Right atrium auricular region (tissue), 2 donors: ENCODE results near the gene CCDC13. TPM values are rescaled to one million over a fixed set of nuclear protein-coding genes. Genes with fewer than 3 reads are reported as not detected.
A peak's percentile ranks its signal among the peaks of the same experiment; 100 is the strongest.

Experiments
- DNase-seq: peaks from one replicate; pipeline ENCODE4 v3.0.0-alpha.2; 2019; ENCODE audit warnings: low spot score
- H3K27ac ChIP-seq, 2 donors: fragments of 200-600 bp; sonication (generic); 1 replicate in 1 of 2; 2 replicates in 1 of 2; pipeline ENCODE4 v1.5.1; 2016 to 2019
- H3K27me3 ChIP-seq, 2 donors: fragments of 200-600 bp; sonication (generic); one replicate each; pipeline versions ENCODE4 v1.5.1 to v1.6.0; 2017 to 2019
- H3K36me3 ChIP-seq: fragments of 200-600 bp; sonication (generic); one replicate; pipeline ENCODE4 v1.5.1; 2016
- H3K4me1 ChIP-seq, 2 donors: fragments of 200-600 bp; sonication (generic); one replicate each; pipeline versions ENCODE4 v1.5.1 to v1.6.0; 2017 to 2019
- H3K4me3 ChIP-seq, 2 donors: fragments of 200-600 bp; sonication (generic); 1 replicate in 1 of 2; 2 replicates in 1 of 2; pipeline ENCODE4 v1.5.1; 2017 to 2019; ENCODE audit warnings: mild to moderate bottlenecking in 1 of 2, moderate library complexity in 1 of 2
- H3K9me3 ChIP-seq, 2 donors: fragments of 200-600 bp; sonication (generic); one replicate each; pipeline ENCODE4 v1.5.1; 2019
- total RNA-seq, 2 donors: library from RNA; depleted of rRNA; stranded (reverse); fragments of >200 nt; gene quantifications; one replicate each; pipeline ENCODE4 v1.1.0, GENCODE V29; 2016
- TF ChIP-seq, protein P1 (sequence below), 2 donors: fragments of 200-600 bp; sonication (generic); IDR thresholded peaks; one replicate each; pipeline ENCODE4 v1.5.1; 2019; ENCODE audit warnings: antibody characterized with exemption in 2 of 2

Gene CCDC13
- total RNA-seq, 2 donors from 2014 or later: 0.35 TPM; not detected in 1

DNA sequence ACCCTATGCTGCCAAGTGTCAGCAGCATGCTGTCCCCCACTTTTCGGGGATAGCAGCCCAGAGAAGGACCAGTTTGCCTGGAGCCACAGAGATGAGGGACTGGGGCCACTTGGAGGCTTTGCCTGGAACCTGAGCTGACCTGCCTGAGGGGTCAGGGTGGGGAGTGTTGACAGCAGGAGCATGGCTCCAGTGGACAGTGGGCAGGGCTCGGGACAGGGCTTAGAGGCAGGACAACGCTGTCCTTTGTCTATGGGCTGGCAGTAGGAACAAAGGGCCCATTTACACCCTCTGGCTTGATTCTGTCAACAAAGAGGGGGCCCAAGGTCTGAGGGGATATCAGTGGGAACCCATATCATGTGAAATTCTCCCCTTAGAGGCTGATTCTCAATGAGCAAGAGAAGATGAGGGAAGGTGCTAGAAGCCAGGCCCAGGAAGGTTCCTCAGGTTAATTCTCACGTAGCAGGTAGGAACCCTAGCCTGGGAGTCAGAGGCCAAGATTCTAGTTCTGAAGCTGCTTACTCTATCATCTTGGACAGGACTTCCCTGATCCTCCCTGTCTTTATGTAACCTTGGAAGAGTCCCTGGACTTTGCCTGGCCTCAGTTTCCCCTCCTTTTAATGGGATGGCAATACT, 40.7 kb downstream of the CCDC13 start:
- Histone ChIP-seq H3K36me3 (no peaks in the 10 kb centered on the region), H3K27ac (peak overlapping the region; percentile 80 to 84), H3K9me3 (no peaks in the 10 kb centered on the region), H3K27me3 (no peaks in the 10 kb centered on the region), H3K4me3 (no peak overlapping the region), H3K4me1 (peaks cover 0 to 36% of the 10 kb centered on the region in 2 donors)
- TF ChIP-seq, protein P1, sequence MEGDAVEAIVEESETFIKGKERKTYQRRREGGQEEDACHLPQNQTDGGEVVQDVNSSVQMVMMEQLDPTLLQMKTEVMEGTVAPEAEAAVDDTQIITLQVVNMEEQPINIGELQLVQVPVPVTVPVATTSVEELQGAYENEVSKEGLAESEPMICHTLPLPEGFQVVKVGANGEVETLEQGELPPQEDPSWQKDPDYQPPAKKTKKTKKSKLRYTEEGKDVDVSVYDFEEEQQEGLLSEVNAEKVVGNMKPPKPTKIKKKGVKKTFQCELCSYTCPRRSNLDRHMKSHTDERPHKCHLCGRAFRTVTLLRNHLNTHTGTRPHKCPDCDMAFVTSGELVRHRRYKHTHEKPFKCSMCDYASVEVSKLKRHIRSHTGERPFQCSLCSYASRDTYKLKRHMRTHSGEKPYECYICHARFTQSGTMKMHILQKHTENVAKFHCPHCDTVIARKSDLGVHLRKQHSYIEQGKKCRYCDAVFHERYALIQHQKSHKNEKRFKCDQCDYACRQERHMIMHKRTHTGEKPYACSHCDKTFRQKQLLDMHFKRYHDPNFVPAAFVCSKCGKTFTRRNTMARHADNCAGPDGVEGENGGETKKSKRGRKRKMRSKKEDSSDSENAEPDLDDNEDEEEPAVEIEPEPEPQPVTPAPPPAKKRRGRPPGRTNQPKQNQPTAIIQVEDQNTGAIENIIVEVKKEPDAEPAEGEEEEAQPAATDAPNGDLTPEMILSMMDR (IDR thresholded peaks at IDR 0.05): no peak
- DNase-seq: peak; percentile 53

DNA sequence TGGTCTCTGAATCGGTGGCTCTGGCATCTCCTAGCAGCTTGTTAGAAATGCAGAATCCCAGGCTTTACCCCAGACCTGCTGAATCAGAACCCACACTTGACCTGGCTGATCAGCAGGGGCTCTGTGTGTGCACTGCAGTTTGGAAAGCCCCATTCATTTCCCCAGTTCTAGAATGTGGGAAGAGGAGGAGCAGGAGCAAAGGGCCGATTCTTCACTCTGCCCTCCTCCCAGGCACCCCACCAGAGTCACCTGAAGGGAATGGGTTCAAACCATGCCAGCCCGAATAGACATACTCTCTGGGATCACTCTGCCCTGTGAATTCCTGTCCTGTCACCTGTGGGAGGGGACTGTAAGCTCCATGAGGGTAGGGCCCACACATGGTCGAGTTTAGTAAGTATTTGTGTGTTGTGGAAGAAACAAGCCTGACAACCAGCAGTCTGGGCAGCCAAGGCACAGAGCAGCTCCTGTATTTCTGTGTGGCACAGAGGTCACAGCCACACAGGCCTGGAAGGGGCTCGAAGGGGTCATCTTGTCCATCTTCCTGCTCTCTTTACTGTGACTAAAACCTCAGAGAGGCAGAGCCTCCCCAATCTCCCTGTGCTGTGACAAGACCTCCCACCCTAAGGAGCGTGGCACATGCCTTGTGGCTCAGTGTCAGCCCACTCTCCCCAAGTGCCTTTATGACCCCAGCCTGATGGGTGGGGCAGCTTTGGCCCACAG, 41.4 kb downstream of the CCDC13 start:
- peaks cover 0 to 36% of the 10 kb centered on the region in 2 donors for H3K4me1 ChIP-seq
- peak; percentile 23 for DNase-seq
- TF ChIP-seq, protein P1 (IDR thresholded peaks at IDR 0.05): no peak
- H3K36me3 ChIP-seq: no peaks in the 10 kb centered on the region
- H3K27ac ChIP-seq: peak overlapping the region; percentile 80 to 84
- no peaks in the 10 kb centered on the region for H3K9me3 ChIP-seq
- H3K27me3 ChIP-seq: no peaks in the 10 kb centered on the region
- H3K4me3 ChIP-seq: no peak overlapping the region

DNA sequence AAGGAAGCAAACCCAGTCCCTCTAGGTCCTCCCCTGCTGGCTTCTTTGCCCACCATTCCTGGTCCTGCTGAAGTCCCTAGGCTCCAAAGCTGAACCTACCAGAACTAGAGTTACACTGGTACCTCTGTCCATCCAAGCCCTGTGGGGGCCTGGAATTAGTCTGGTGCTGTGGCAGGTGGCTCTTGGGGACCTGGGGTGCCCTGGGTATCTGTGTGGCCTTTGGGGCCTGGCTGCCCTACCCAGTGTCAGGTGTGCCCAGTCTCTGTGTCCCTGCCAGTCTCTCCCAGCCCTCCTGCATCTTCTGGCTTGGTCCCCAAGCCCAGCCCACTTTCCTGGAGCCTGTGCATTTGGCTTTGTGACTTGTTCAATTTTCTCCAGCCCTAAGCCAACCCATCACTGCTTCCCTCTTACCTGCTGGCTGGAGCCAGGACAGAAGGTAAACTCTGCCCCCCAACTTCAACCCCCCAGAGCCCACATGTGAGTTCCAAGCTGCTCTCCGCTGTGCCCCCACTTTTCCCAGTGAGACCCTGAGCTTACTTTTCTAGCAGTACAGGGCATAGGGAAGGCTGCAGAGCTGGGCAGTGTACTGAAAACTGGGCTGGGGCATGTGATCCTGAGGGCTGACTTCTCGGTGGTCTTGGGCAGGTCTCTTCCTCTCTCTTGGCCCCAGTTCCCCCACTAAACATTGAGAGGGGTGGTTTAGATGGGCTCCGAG, 42.2 kb downstream of the CCDC13 start:
- Histone ChIP-seq H3K27ac (peak overlapping the region; percentile 80 to 84), H3K27me3 (no peaks in the 10 kb centered on the region), H3K36me3 (no peaks in the 10 kb centered on the region), H3K9me3 (no peaks in the 10 kb centered on the region), H3K4me3 (no peak overlapping the region), H3K4me1 (peaks cover 0 to 29% of the 10 kb centered on the region in 2 donors)
- TF ChIP-seq, protein P1 (IDR thresholded peaks at IDR 0.05): no peak
- peak; percentile 44 for DNase-seq

DNA sequence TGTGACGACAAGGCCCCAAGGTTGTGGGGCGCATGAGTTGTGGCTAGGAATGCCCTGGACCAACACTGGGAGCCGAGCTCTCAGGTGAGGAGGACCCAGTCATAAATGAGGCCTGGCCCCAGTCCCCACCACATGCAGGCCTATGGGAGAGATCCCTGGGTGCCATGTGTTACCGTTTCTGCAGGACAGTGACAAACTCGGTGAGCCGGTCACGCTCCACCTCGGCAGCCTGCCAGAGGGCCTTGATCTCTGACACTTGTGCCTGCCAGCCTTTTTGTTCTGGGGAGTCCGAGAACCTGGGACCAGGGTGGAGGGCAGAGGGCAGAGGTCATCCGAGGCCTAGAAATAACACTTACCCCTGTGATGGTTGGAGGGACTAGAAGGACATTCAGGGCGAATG, 42.8 kb downstream of the CCDC13 start:
- Histone ChIP-seq H3K27ac (peak overlapping the region; percentile 80 to 84), H3K4me3 (no peak overlapping the region), H3K9me3 (no peaks in the 10 kb centered on the region), H3K36me3 (no peaks in the 10 kb centered on the region), H3K27me3 (no peaks in the 10 kb centered on the region), H3K4me1 (peaks cover 0 to 29% of the 10 kb centered on the region in 2 donors)
- TF ChIP-seq, protein P1 (IDR thresholded peaks at IDR 0.05): no peak
- peak; percentile 42 for DNase-seq

DNA sequence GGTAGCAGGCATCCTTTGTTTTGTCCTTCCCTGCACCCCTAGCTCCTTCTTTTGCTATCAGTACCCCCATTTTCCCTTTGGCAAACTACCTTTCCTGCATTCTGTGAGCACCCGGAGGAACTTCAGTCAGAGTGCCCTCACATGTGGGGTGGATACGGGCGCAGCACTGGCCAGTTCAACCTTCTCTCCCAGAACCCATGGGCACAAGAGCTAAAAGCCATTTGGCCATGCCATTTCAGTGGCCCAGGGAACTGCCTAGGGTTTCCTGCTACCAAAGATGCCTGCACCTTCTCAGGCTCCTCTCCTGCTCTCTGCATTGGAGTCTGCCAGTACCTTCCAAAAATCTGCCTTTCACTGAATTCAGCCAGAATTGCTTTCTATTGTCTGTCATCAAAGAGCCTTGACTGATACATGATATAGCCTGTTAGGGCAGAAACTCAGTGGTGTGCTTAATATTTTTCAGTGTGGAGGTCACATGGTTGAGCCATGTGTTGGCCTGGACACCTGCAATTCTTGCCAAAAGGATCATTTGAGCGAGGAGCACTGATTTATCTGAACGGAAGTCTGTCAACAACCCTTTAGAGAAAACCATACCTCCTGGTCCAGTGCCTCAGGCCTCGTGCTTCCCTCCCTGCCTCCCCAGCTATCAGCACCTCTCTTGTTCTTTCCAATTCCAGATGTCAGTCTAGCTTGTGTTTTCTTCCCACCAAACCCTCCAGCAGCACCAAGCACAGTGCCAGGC, 43.5 kb downstream of the CCDC13 start:
- TF ChIP-seq, protein P1 (IDR thresholded peaks at IDR 0.05): no peak
- Histone ChIP-seq H3K36me3 (no peaks in the 10 kb centered on the region), H3K4me1 (peaks cover 0 to 29% of the 10 kb centered on the region in 2 donors), H3K9me3 (no peaks in the 10 kb centered on the region), H3K4me3 (no peak overlapping the region), H3K27me3 (no peaks in the 10 kb centered on the region), H3K27ac (peak overlapping the region; percentile 80 to 84)
- peak; percentile 57 for DNase-seq
